Epithelial cell of proximal tubule (primary cell): Measurements from ENCODE around the gene AFF3. TPM values are rescaled to one million over a fixed set of nuclear protein-coding genes. Genes with fewer than 3 reads are reported as not detected.

ENCODE experiments used
- DNase-seq: peaks from one replicate; pipeline ENCODE4 v3.0.0-alpha.2; 2011; ENCODE audit warnings: low read depth
- H3K4me3 ChIP-seq: 2 replicates; pipeline ENCODE4 v1.5.1; 2011; ENCODE audit warnings: low read depth, mild to moderate bottlenecking, low read length
- CTCF ChIP-seq: conservative IDR thresholded peaks from 2 replicates; pipeline ENCODE4 v1.5.1; 2012; ENCODE audit warnings: low read depth, mild to moderate bottlenecking, low read length
- total RNA-seq: library from RNA; depleted of rRNA; stranded (reverse); fragments of >200 nt; gene quantifications from 2 replicates; pipeline ENCODE4 v1.2.3, GENCODE V29; 2015

AFF3 gene
- total RNA-seq, 1 donor from 2014 or later = 0.35 TPM

DNA sequence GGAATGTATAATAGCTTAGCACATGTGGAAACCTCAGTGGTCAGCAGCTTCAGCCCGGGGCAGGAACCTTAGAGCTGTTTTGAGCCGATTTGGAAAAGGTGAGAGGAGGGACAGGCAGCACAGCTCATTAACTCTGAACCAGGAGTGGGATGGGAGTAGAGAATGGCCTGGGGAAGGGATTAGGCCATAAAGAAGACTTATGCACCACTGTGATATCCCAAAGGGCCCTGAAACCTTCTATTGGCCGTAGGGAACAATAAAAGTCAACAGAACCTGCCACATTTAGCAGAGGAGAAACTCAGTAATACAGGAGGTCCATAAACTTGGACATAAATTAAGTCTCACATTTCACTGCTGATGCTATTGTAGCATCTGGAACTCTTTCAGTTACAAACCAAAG lies 528.4 kb downstream of the AFF3 start:
- TF ChIP-seq CTCF = no peak
- no peak overlapping the region for H3K4me3 ChIP-seq
- DNase-seq = no peak

DNA sequence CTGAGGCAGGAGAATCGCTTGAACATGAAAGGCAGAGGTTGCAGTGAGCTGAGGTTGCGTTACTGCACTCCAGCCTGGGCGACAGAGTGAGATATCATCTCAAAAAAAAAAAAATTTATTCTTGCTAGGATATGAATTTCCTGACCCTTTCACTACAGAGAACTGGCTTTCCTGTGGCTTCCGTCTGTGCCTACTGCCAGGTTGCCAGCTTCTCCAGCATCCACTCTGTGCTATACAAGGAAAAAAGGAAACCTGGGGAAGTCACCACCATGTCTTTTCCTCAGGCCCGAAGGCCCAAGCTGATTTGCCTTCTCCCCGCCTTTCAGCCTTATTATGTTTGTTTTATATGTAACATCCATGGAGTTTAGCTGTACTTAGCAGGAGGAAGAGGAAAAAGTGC lies 530.6 kb downstream of the AFF3 start:
- DNase-seq = no peak
- no peak overlapping the region for H3K4me3 ChIP-seq
- no peak for TF ChIP-seq CTCF

DNA sequence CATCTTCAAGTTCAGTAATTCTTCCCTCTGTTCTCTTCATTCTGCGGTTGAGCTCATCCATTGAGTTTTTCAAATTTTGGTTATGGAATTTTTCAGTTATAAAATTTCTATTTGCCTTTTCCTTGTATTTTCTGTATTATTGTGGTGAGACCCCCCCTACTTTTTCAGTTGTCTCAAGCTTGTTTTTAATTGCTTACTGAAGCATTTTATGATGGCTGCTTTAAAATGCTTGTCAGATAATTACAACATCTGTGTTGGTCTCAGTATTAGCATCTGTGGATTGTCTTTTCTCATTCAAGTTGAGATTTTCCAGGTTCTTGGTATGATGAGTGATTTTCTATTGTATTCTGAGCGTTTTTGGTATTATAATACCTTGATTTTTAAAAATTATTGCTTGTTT lies 531.4 kb downstream of the AFF3 start:
- TF ChIP-seq CTCF = no peak
- no peak for DNase-seq
- H3K4me3 ChIP-seq = no peak overlapping the region

DNA sequence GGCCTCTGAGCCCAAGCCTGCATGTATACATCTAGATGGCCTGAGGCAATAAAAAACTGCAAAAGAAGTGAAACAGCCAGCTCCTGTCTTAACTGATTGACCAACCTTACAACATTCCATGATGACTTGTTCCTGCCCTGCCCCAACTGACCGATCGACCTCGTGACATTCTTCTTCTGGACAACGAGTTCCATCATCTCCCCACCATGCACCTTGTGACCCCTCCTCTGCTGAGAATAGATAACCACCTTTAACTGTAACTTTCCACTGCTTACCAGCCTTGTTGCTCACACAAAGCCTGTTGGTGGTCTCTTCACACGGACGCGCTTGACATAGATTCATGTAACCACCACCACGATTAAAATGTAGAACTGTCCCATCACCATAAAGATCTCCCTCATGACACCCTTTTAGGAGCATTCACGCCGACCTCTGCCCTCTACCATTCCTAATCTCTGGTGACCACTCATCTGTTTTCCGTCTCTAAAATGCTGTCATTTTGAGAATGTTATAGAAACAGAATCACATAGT lies 532.5 kb downstream of the AFF3 start:
- peak; percentile 36 for DNase-seq
- H3K4me3 ChIP-seq = no peak overlapping the region
- TF ChIP-seq CTCF = no peak

DNA sequence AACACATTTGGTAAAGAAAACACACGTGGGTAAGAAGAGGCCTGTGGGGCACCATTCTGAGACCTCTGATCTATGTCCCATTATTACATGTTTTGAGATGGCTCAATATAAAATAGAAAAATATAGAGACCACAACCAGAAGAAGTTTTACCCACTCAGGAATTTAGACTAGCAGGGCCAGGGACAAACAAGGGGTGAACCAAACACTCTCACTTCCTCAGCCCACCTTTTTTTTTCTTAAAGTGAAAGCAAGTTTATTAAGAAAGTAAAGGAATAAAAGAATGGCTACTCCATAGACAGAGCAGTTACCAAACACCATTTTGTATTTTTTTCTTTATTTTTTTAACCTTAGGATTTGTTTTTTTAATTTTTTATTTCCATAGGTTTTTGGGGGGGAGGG lies 533.5 kb downstream of the AFF3 start:
- no peak for DNase-seq
- no peak overlapping the region for H3K4me3 ChIP-seq
- TF ChIP-seq CTCF = no peak

GRCh38 chr2:99607861-99608491 lies 534.4 kb downstream of the AFF3 start:
- no peak for DNase-seq
- peak; percentile 25 for TF ChIP-seq CTCF
- H3K4me3 ChIP-seq = no peak overlapping the region

DNA sequence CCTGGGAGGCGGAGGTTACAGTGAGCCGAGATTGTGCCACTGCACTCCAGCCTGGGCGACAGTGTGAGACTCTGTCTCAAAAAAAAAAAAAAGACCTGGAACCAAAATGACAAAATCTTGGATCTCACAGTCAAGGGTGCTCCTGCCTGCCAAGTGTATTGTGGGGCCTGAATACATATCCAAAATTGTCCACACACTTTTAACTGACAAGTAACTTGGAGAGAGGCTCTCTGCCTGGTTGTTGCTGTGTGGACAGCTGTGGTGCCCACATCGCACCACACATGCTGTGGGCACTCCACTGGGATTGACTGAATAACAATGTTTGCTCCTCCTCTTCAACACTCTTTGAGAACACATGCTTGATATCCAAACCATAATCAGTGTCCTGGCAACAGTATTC lies 534.9 kb downstream of the AFF3 start:
- H3K4me3 ChIP-seq = no peak overlapping the region
- DNase-seq = no peak
- no peak for TF ChIP-seq CTCF
